H1 (cell line): ENCODE results near the gene MMP7. TPM values are rescaled to one million over a fixed set of nuclear protein-coding genes. Genes with fewer than 3 reads are reported as not detected.

ENCODE experiments used
- BCL11A ChIP-seq, 2 experiments: IDR thresholded peaks; one replicate each; pipeline ENCODE4 v1.6.1; 2011; ENCODE audit warnings: low read depth in 2 of 2, low read length in 2 of 2, mild to moderate bottlenecking in 2 of 2
- HDAC6 ChIP-seq: IDR thresholded peaks from one replicate; pipeline ENCODE4 v1.7.1; 2012; ENCODE audit warnings: low read depth, mild to moderate bottlenecking, inconsistent platforms, low read length, moderate library complexity
- KDM1A ChIP-seq: fragments of 200-600, 300-600 bp; sonication (generic); IDR thresholded peaks from 2 replicates; pipeline ENCODE4 v1.7.1; 2016; ENCODE audit warnings: mild to moderate bottlenecking, low read length, borderline replicate concordance
- SP4 ChIP-seq: IDR thresholded peaks from 2 replicates; pipeline ENCODE4 v1.6.1; 2012; ENCODE audit warnings: low read length, inconsistent platforms
- polyA plus RNA-seq, 7 experiments: library from polyadenylated mRNA; depleted of rRNA in 3 of 7; stranded (reverse) in 5 of 7; unstranded in 2 of 7; fragments of >200 nt in 5 of 7; fragments of 200-250 nt in 2 of 7; gene quantifications; 1 replicate in 5 of 7; 2 replicates in 1 of 7; 4 replicates in 1 of 7; pipeline versions ENCODE4 v1.2.1 to v1.2.3, GENCODE V29; 2011 to 2013; ENCODE audit warnings: missing spikeins in 2 of 7, mixed read lengths in 2 of 7
- total RNA-seq: library from RNA; stranded (reverse); fragmentation: NEBNext Ultra II Directional; extraction: Animal tissue kit (Norgen Biotek cat#: 25700); gene quantifications from 2 replicates; pipeline ENCODE4 v1.2.1, GENCODE V29; 2021

Gene MMP7
- total and polyA plus RNA-seq, 2 of the 8 experiments (the other 6 are each of a cell fraction or from before 2014, with no cell fraction given): not detected

DNA sequence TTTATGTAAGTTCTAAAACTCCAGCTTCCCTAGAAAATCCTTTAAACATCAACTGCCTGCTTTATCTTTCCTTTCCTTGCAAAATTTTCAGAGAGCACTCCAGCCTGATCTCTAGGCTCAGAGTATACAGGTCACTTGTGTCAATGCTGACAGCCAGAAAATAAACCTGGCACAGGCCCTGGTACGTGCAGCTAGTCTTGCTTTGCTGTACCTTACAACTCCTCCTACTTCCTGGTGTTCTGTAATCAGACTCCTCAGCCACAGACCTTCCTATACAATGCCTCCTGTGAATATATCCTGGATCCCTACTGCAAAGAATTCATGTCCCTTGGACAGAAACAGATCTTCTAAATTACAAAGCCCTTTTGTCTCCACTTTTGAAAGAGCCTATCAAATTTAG, 53.7 kb downstream of the MMP7 start (continued):
- TF ChIP-seq BCL11A (IDR thresholded peaks at IDR 0.05; ENCODE audit: low read depth in 2 of 2, low read length in 2 of 2): no peak
- no peak for TF ChIP-seq HDAC6
- TF ChIP-seq SP4: no peak
- TF ChIP-seq KDM1A: no peak
